Measurements from ENCODE around the gene FAM151A. TPM values are rescaled to one million over a fixed set of nuclear protein-coding genes. Genes with fewer than 3 reads are reported as not detected.

The FAM151A gene
- total RNA-seq, 1 donor: not detected

DNA sequence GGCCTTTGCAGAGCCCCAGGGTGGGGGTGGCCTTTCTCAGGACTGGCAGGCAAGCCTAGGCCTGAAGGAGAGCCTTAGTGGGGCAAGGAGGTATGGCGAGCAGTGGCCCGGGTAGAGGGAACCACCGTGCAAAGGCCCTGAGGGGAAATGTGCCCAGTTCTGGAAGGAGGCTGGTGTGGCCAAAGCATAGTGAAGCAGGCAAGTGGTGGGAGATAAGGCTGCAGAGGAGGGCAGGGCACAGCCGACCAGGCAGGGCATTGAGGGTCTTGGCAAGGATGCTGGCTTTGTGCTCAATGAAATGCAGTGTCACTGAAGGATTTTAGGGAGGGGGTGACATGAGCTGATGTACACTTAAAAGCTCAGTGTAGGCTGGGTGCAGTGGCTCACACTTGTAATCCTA is 41.0 kb upstream of the FAM151A start:
- no peak for DNase-seq (ENCODE audit: low read depth)
- TF ChIP-seq, protein P1, sequence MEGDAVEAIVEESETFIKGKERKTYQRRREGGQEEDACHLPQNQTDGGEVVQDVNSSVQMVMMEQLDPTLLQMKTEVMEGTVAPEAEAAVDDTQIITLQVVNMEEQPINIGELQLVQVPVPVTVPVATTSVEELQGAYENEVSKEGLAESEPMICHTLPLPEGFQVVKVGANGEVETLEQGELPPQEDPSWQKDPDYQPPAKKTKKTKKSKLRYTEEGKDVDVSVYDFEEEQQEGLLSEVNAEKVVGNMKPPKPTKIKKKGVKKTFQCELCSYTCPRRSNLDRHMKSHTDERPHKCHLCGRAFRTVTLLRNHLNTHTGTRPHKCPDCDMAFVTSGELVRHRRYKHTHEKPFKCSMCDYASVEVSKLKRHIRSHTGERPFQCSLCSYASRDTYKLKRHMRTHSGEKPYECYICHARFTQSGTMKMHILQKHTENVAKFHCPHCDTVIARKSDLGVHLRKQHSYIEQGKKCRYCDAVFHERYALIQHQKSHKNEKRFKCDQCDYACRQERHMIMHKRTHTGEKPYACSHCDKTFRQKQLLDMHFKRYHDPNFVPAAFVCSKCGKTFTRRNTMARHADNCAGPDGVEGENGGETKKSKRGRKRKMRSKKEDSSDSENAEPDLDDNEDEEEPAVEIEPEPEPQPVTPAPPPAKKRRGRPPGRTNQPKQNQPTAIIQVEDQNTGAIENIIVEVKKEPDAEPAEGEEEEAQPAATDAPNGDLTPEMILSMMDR (IDR thresholded peaks at IDR 0.05; ENCODE audit: insufficient read depth, low read depth, low read length): no peak
- no peak overlapping the region for H3K4me3 ChIP-seq (ENCODE audit: low read depth, low read length)

GRCh38 chr1:54663725-54664124 is 40.4 kb upstream of the FAM151A start:
- TF ChIP-seq, protein P1 (IDR thresholded peaks at IDR 0.05; ENCODE audit: insufficient read depth, low read depth, low read length): no peak

DNA sequence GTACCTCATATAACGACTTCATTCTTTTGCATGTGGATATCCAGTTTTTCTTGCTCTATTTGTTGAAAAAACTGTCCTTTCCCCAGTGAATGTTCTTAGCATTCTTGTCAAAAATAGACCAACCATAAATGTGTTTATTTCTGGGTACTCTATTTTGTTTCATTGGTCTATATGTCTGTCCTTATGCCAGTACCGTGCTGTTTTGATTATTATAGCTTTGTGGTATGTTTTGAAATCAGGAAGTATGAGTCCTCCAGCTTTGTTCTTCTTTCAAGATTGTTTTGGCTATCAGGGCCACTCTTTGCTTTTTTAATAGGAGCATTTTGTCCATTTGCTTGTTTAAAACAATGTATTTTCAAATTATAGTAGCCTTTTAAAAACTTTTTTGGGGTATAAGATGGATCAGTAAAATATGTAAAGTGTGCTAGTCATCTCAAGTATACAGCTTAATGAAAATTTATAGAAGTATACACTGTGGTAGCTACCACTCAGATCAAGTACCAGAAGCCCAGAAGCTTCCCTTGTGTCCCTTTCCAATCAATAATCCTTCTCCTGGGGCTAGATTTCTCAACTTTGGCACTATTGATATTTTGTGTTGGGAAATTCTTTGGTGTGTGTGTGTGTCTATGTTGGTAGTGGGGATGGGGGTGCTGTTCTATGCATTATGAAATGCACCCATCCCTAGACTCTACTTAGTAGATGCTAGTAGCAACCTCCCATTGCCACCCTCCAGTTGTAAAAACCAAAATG is 35.0 kb upstream of the FAM151A start:
- no peak overlapping the region for H3K4me3 ChIP-seq (ENCODE audit: low read depth, low read length)
- TF ChIP-seq, protein P1 (IDR thresholded peaks at IDR 0.05; ENCODE audit: insufficient read depth, low read depth, low read length): no peak
- no peak for DNase-seq (ENCODE audit: low read depth)

More at GRCh38 chr1:54663725-54664124, 40.4 kb upstream of the FAM151A start:
- no peak overlapping the region for H3K4me3 ChIP-seq (ENCODE audit: low read depth, low read length)
- DNase-seq (ENCODE audit: low read depth): no peak

GRCh38 chr1:54653036-54653435 is 29.7 kb upstream of the FAM151A start:
- TF ChIP-seq, protein P1 (IDR thresholded peaks at IDR 0.05; ENCODE audit: insufficient read depth, low read depth, low read length): no peak
- no peak for DNase-seq (ENCODE audit: low read depth)
- no peak overlapping the region for H3K4me3 ChIP-seq (ENCODE audit: low read depth, low read length)

DNA sequence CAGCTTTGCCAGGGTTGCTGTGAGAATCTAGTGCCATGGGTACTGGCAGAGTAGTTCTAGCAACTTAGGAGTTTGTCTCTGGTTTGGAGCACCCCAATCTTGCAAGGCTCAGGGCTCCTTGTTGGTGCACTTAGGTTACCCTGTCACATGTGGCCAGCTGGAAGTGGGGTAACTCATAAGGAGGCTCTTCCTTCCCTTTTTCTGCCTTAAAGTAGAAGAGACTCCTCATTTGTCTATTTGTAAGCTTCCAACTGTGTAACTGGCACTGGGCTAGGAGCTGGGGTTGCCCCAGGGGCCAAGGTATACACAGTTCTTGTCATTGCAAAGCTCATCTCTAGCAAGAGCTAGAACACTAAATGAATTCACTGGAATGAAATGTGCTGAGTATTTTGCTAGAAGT is 28.8 kb upstream of the FAM151A start:
- no peak for DNase-seq (ENCODE audit: low read depth)
- H3K4me3 ChIP-seq (ENCODE audit: low read depth, low read length): no peak overlapping the region
- TF ChIP-seq, protein P1 (IDR thresholded peaks at IDR 0.05; ENCODE audit: insufficient read depth, low read depth, low read length): no peak

GRCh38 chr1:54651608-54652007 is 28.3 kb upstream of the FAM151A start:
- TF ChIP-seq, protein P1 (IDR thresholded peaks at IDR 0.05; ENCODE audit: insufficient read depth, low read depth, low read length): no peak
- no peak overlapping the region for H3K4me3 ChIP-seq (ENCODE audit: low read depth, low read length)
- DNase-seq (ENCODE audit: low read depth): no peak

DNA sequence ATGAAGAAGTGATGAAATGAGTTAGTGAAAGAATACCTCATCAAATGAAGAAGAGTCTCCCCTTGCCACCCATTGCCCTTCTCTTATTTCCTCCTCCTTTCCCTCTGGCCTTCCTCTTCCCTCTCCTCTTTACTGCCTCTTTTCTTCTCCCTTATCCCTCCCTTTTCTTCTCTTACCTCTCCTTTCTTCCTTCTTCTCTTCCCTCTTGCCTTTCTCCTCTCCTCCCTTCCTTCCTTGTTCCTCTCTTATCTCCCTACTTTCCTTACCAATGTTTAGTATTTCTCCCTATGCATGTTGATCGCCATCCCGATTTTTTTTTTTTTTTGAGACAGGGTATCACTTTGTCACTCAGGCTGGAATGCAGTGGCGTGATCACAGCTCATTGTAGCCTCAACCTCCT is 27.1 kb upstream of the FAM151A start:
- H3K4me3 ChIP-seq (ENCODE audit: low read depth, low read length): no peak overlapping the region
- DNase-seq (ENCODE audit: low read depth): no peak
- TF ChIP-seq, protein P1 (IDR thresholded peaks at IDR 0.05; ENCODE audit: insufficient read depth, low read depth, low read length): no peak
